Measurements from ENCODE around the gene BBOX1. TPM values are rescaled to one million over a fixed set of nuclear protein-coding genes. Genes with fewer than 3 reads are reported as not detected.
A peak's percentile ranks its signal among the peaks of the same experiment; 100 is the strongest.
"Not testable (repeated sequence)": the region's sequence is repeated elsewhere in the genome, so short reads cannot be mapped to it uniquely, and the experiment has no call there.

The BBOX1 gene
- total RNA-seq, 1 donor from 2014 or later = 10.9 TPM

GRCh38 chr11:27085111-27085510 is 44.5 kb downstream of the BBOX1 start:
- no peak for DNase-seq

GRCh38 chr11:27085605-27086004 is 45.0 kb downstream of the BBOX1 start:
- DNase-seq = no peak

GRCh38 chr11:27087432-27087831 is 46.8 kb downstream of the BBOX1 start:
- DNase-seq = no peak

GRCh38 chr11:27088353-27088752 is 47.7 kb downstream of the BBOX1 start:
- no peak for DNase-seq

DNA sequence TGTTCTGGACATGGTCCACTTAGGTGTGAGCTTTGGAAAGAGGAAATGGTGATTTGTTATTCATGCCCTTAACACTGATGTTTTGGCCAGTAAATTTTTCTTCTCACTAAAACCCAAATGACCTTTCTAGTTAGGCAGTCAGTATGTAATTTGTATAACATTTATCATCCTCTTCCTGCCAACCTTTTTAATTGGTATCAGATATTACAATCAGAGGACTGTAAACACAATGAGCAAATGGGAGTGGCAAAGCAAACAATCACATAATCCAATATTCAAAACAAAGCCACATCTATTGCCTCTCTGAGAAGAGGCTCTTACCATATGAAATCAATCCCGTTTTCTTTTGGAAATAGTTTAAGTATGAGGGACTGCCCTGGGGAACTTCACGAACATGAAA is 49.1 kb downstream of the BBOX1 start:
- DNase-seq = no peak

DNA sequence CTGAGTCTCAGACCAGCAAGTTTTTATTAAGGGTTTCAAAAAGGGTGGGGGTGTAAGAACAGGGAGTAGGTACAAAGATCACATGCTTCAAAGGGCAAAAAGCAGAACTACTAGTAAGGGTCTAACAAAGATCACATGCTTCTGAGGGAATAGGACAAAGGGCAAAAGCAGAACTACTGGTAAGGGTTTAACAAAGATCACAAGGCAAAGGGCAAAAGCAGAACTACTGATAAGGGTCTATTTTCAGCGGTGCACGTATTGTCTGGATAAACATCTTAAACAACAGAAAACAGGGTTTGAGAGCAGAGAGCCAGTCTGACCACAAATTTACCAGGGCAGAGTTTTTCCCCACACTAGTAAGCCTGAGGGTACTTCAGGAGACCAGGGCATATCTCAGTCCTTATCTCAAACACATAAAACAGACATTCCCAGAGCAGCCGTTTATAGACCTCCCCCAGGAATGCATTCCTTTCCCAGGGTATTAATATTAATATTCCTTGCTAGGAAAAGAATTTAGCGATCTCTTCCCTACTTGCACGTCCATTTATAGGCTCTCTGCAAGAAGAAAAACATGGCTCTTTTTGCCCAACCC is 49.8 kb downstream of the BBOX1 start:
- DNase-seq = not testable (repeated sequence)

DNA sequence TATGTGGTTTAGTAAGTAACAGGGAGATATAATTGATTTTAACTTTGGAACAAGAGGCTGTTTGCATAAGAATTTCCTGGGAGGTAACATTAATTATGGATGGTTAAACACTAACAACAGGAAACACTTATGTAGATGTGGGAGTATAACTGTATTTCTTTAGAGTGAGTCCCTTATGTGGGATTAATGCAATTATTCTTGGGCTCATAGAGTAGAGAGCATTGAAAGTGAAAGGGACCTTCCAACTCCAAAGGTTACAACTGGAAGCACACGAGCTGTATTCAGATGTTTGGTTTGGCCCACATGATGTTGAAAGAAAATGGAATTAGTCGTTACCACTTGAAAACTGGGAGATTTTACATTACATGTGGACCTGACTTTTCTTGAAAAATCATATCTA is 53.5 kb downstream of the BBOX1 start:
- no peak for DNase-seq

DNA sequence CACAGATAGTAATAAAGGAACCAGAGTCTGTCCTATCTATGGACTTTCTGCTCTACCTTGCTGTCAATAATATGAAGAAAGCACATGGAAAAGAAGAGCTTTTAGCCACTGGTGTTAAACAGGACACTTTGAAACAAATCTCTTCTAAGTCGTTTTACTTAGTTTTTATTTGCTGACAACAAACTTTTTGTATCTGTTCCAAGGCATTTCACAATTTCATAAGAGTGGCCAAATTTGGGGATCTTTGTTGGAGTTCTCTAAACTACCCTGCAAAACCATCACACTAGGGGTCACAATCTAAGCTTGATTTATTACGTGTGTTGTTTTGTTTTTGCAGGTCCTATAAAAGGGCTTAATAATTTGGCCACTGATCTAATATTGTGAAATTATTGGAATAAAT is 54.4 kb downstream of the BBOX1 start:
- DNase-seq = no peak

DNA sequence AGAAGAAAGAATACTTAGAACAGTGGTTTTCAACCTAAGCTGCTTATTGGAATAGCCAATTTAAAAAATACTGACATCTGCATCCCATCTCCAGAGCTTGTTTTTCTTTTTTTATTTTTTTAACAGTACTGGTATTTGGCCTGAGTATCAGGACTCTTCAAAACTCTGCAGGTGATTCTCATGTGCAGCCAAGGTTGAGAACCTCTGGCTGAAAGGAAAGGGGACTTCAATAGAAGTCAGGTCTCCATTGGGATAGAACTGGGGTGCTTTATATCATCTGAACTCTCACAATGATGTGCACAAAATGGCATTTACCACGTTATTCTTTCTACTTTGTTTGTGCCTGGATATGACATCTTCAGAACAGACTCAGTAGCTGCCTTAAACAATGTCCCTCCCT is 55.3 kb downstream of the BBOX1 start:
- DNase-seq = no peak

GRCh38 chr11:27097551-27097950 is 56.9 kb downstream of the BBOX1 start:
- DNase-seq = no peak

GRCh38 chr11:27100534-27100933 is 59.9 kb downstream of the BBOX1 start:
- DNase-seq = peak; percentile 21

DNA sequence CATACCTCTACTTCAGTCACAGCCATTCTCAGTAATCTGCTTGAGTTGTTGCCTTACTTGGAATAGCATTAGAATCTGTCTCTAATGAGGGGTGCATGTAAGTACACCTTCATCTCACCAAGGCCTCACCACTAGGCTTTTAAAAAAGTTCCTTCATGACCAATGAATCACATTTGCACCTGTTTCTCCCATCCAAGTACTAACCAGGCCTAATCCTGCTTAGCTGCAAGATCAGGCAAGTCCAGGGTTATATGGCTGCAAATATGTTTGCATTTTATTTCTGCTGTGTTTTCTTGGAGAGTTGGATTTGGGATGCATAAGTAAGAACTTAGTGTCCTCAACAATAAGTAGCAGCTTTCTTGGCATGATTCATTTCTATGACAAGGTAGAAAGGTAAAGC is 66.9 kb downstream of the BBOX1 start:
- DNase-seq = no peak

DNA sequence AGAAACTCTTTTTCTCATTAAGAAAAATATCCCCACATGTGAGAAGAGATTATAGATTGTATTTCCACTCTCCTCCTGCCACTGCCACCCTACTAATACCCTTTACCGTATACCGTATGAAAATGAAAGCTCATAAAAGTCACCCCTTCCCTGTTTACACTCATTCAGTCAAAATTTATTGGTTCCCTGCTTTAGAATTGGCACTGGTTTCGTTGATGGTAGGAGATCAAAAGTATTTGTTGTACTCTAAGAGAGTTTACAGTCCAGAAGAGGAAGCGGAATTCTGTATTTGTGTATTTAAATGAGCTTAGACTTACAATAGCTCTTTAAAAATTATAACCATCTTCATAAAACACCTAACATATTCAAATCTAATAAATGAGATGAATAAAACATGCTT is 68.2 kb downstream of the BBOX1 start:
- DNase-seq = no peak

GRCh38 chr11:27111896-27112295 is 71.3 kb downstream of the BBOX1 start:
- no peak for DNase-seq

DNA sequence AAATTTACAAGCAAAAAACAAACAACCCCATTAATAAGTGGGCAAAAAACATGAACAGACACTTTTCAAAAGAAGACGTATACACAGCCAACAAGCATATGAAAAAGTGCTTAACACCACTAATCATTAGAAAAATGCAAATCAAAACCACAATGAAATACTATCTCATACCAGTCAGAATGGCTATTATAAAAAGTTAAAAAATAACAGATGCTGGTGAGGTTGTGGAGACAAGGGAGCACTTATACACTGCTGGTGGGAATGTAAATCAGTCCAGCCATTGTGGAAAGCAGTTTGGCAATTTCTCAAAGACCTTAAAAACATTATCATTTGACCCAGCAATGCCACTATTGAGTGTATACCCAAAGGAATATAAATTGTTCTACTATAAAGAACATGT is 72.3 kb downstream of the BBOX1 start:
- DNase-seq = no peak

GRCh38 chr11:27115051-27115650 is 74.5 kb downstream of the BBOX1 start:
- DNase-seq = no peak

GRCh38 chr11:27116684-27117083 is 76.1 kb downstream of the BBOX1 start:
- no peak for DNase-seq

GRCh38 chr11:27118371-27118770 is 77.8 kb downstream of the BBOX1 start:
- no peak for DNase-seq

- no peak for DNase-seq
Observed at GRCh38 chr11:27118949-27119348, 78.3 kb downstream of the BBOX1 start.

DNA sequence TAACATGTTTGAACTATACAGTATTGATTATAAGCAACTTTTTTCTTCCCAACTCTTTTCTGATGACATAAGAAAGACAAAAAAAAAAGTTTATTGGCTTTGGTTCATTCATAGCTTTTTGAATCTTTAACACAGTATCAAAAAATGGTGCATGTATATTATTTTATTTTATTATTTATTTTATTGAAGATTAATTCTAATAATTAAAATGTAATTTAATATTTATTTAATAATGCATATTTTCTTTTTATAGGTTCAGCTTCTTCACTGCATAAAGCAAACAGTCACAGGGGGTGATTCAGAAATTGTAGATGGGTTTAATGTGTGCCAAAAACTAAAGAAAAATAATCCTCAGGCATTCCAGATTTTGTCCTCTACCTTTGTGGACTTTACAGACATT is 78.8 kb downstream of the BBOX1 start:
- no peak for DNase-seq

- no peak for DNase-seq
Observed at GRCh38 chr11:27120211-27120610, 79.6 kb downstream of the BBOX1 start.

- DNase-seq = no peak
Observed at GRCh38 chr11:27122001-27122400, 81.4 kb downstream of the BBOX1 start.

GRCh38 chr11:27124514-27125264 is 84.1 kb downstream of the BBOX1 start:
- DNase-seq = peak; percentile 14

GRCh38 chr11:27129686-27130085 is 89.1 kb downstream of the BBOX1 start:
- peak; percentile 37 for DNase-seq

All from skin of body (tissue), 2 donors.